Loucy (cell line): ENCODE results near the gene ARG2.

Source experiments
- H2AFZ ChIP-seq: fragments of 200-600 bp; sonication (generic); 2 replicates; pipeline ENCODE4 v1.6.0; 2016; ENCODE audit warnings: antibody characterized with exemption, mild to moderate bottlenecking, low read length, moderate library complexity
- H3F3A ChIP-seq: fragments of 200-600 bp; 2 replicates; pipeline ENCODE4 v1.6.0; 2016; ENCODE audit warnings: antibody characterized with exemption, low read depth, mild to moderate bottlenecking
- H3K27me3 ChIP-seq: fragments of 200-600 bp; sonication (generic); 2 replicates; pipeline ENCODE4 v1.6.1; 2014; ENCODE audit warnings: low read length, mild to moderate bottlenecking; ENCODE audit not compliant: insufficient read depth, poor library complexity, severe bottlenecking
- H3K36me3 ChIP-seq: fragments of 200-600 bp; sonication (generic); 2 replicates; pipeline ENCODE4 v1.6.1; 2016; ENCODE audit warnings: low read length; ENCODE audit not compliant: insufficient read depth
- H3K4me1 ChIP-seq: fragments of 200-600 bp; sonication (generic); 2 replicates; pipeline ENCODE4 v1.5.1; 2014; ENCODE audit warnings: low read length, mild to moderate bottlenecking; ENCODE audit not compliant: insufficient read depth, poor library complexity, severe bottlenecking
- H3K4me2 ChIP-seq: fragments of 200-600 bp; sonication (generic); 2 replicates; pipeline ENCODE4 v1.6.0; 2014; ENCODE audit warnings: antibody characterized with exemption, low read length, low read depth, mild to moderate bottlenecking; ENCODE audit not compliant: poor library complexity, severe bottlenecking
- H3K4me3 ChIP-seq: fragments of 200-600 bp; sonication (generic); 2 replicates; pipeline ENCODE4 v1.5.1; 2014; ENCODE audit warnings: low read length, mild to moderate bottlenecking, mixed read lengths; ENCODE audit not compliant: poor library complexity, severe bottlenecking
- H3K79me2 ChIP-seq: fragments of 200-600 bp; sonication (generic); 2 replicates; pipeline ENCODE4 v1.6.1; 2014; ENCODE audit warnings: low read length; ENCODE audit not compliant: insufficient read depth
- H3K9ac ChIP-seq: fragments of 200-600 bp; sonication (generic); 2 replicates; pipeline ENCODE4 v1.6.0; 2014; ENCODE audit warnings: mild to moderate bottlenecking, low read depth, low read length, moderate library complexity; ENCODE audit not compliant: poor library complexity, severe bottlenecking
- H3K9me2 ChIP-seq: fragments of 200-600 bp; sonication (generic); replicated peaks from 2 replicates; pipeline ENCODE4 v1.6.1; 2016; ENCODE audit warnings: low read depth, low read length, mixed read lengths
- H3K9me3 ChIP-seq: fragments of 200-600 bp; sonication (generic); 2 replicates; pipeline ENCODE4 v1.6.1; 2014; ENCODE audit warnings: mild to moderate bottlenecking, antibody characterized with exemption, low read length, low read depth; ENCODE audit not compliant: insufficient read depth
- H4K20me1 ChIP-seq: fragments of 200-600 bp; sonication (generic); 2 replicates; pipeline ENCODE4 v1.6.0; 2014; ENCODE audit warnings: antibody characterized with exemption, low read length, mild to moderate bottlenecking; ENCODE audit not compliant: insufficient read depth, poor library complexity, severe bottlenecking
- CTCF ChIP-seq: fragments of 200-600 bp; sonication (generic); conservative IDR thresholded peaks from 2 replicates; pipeline ENCODE4 v1.5.1; 2014; ENCODE audit warnings: mild to moderate bottlenecking, antibody characterized with exemption, low read length
- EZH2phosphoT487 ChIP-seq: fragments of 200-600 bp; IDR thresholded peaks from 2 replicates; pipeline ENCODE4 v1.6.1; 2018; ENCODE audit warnings: antibody characterized with exemption, mild to moderate bottlenecking, moderate library complexity, borderline replicate concordance

The ARG2 gene

GRCh38 chr14:67619446-67620216 is at the start of gene ARG2:
Gene ARG2 (plus strand): TSS chr14:67619920. CDS start chr14:67619978, 58 bp downstream.
- H3K4me2 ChIP-seq: peak within 1 kb of the TSS; percentile 81
- H3K9me3 ChIP-seq: no peaks in the 10 kb centered on the region
- H3K36me3 ChIP-seq: no peaks in the 10 kb centered on the region
- no peaks in the 10 kb centered on the region for H4K20me1 ChIP-seq
- H3K9ac ChIP-seq: peak within 1 kb of the TSS; percentile 18
- peak within 1 kb of the TSS; percentile 78 for H2AFZ ChIP-seq
- no peaks in the 10 kb centered on the region for H3K27me3 ChIP-seq
- peak within 1 kb of the TSS; percentile 77 for H3K4me3 ChIP-seq
- H3K9me2 ChIP-seq: no peaks in the 10 kb centered on the region
- no peaks in the 10 kb centered on the region; the same call in 1 of the 2 replicates for H3F3A ChIP-seq
- H3K4me1 ChIP-seq: peaks cover 26% of the 10 kb centered on the region
- TF ChIP-seq CTCF: no peak
- TF ChIP-seq EZH2phosphoT487: no peak
- H3K79me2 ChIP-seq: no peaks in the 10 kb centered on the region

DNA sequence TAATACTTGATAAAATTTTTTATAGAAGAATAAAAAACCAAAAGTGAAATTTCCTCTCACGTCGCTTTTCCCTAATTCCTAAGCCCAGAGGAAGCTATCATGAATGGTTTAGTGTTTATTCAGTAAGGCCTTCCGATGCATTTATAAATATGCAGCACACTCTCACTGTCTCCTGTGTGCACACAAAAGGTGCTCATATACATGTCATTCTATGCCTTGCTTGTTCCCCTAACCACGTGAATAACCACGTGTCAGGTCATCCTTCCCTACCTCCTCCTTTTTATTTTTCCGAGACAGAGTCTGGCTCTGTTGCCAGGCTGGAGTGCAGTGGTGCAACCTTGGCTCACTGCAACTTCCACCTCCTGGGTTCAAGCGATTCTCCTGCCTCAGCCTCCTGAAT is 49.3 kb upstream of the ARG2 start:
- Histone ChIP-seq H3K27me3 (no peaks in the 10 kb centered on the region), H3K4me3 (no peak overlapping the region), H3K4me2 (no peak overlapping the region), H3K9me3 (no peaks in the 10 kb centered on the region), H3K36me3 (no peaks in the 10 kb centered on the region), H4K20me1 (no peaks in the 10 kb centered on the region), H3K9ac (no peak overlapping the region), H3F3A (no peaks in the 10 kb centered on the region), H3K4me1 (no peaks in the 10 kb centered on the region), H3K79me2 (no peaks in the 10 kb centered on the region), H3K9me2 (no peaks in the 10 kb centered on the region), H2AFZ (no peak overlapping the region)
- TF ChIP-seq EZH2phosphoT487 (no peak), CTCF (no peak)

DNA sequence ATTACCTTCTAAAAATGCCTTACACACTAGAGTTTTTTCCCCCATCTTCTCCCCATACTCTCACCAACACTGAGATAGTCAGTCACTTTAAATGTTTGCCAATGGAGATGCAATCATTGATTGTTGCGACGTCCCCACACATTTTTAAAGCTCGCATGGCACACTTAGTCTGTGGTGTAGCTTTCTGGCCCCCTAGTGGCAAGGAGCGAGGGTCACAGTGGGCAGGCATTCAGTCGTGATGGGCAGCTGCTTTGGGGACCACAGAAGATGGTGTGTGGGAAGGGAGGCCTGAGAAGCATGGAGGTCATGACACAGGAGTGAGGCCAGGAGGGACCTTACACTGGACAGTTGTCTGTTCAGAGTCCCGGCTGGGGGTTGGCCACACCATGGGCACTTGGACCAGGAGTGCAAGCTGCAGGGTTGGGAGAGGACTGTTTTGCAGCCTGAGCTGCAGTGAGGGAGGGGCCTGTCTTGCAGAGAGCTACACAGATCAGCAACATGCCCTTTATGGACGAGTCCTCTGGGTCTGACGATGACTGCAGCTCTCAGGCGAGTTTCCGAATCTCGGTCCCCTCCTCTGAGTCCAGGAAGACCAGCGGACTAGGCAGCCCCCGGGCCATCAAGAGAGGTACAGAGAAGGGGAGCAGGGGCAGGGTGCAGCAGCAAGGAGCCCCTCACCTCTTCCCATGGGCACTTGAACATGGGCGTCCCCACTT is 48.3 kb upstream of the ARG2 start:
- H3K79me2 ChIP-seq: no peaks in the 10 kb centered on the region
- no peaks in the 10 kb centered on the region for H4K20me1 ChIP-seq
- H3K4me2 ChIP-seq: no peak overlapping the region
- no peaks in the 10 kb centered on the region for H3K4me1 ChIP-seq
- no peak overlapping the region for H3K4me3 ChIP-seq
- H3K9me3 ChIP-seq: no peaks in the 10 kb centered on the region
- no peak overlapping the region for H2AFZ ChIP-seq
- H3K9ac ChIP-seq: no peak overlapping the region
- H3K9me2 ChIP-seq: no peaks in the 10 kb centered on the region
- TF ChIP-seq EZH2phosphoT487 (no peak), CTCF (peak; percentile 97)
- no peaks in the 10 kb centered on the region for H3K27me3 ChIP-seq
- H3K36me3 ChIP-seq: no peaks in the 10 kb centered on the region
- no peaks in the 10 kb centered on the region for H3F3A ChIP-seq
